EL (cell line): ENCODE results near the gene BMP2K.
A peak's percentile ranks its signal among the peaks of the same experiment; 100 is the strongest.

Experiments used
- DNase-seq: peaks from one replicate; pipeline ENCODE4 v3.0.0-alpha.2; 2016

Gene BMP2K

DNA sequence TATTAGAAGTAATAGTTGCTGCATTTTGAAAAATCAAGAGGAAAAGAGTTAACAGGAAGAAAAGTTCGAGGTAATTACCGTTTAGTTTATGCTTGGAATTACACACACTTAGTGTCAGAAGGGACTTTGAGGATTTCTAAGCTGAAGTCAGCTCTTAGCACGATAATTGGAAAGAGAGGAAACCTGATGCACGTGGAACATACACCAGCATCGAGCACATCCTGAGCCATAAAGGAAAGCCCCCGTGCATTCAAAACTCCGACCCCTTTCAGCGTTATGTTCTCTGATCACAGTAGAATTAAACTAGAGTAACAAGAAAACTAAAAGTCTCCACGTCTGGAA lies 163.5 kb downstream of the BMP2K start:
- no peak for DNase-seq

DNA sequence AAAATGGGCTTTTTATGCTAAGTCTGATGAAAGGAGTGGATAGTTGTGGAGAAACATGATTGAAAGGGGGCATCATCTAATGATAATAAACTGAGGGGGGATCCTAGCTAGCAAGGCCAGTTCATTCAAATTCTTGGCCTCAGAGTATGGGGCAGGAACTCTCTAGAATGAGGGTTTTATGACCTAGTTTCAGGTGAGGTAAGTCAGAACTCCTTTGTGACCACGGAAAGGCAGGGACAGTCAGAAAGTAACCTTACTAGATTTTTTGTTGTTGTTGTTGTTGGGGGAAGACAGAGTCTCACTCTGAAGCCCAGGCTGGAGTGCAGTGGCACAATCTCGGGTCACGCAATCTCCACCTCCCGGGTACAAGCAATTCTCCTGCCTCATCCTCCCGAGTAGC lies 164.6 kb downstream of the BMP2K start:
- no peak for DNase-seq

DNA sequence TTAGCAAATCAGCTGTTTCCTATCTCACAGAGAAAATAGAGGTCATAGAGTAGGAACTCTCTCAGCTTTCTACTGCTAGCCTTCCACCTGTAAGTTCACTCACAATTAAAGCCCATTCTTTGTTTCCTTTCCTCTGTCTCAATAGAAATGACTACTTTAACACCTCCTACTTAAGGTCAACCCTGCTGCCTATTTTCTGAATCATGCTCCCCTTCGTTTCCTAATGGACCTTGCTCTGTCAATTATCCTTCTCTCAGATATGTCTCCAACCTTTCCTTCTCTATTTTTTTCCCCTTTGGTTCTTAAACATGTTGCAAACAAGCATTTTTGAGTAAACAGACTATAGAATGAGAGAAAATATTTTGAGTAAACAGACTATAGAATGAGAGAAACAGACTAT lies 168.2 kb downstream of the BMP2K start:
- no peak for DNase-seq

DNA sequence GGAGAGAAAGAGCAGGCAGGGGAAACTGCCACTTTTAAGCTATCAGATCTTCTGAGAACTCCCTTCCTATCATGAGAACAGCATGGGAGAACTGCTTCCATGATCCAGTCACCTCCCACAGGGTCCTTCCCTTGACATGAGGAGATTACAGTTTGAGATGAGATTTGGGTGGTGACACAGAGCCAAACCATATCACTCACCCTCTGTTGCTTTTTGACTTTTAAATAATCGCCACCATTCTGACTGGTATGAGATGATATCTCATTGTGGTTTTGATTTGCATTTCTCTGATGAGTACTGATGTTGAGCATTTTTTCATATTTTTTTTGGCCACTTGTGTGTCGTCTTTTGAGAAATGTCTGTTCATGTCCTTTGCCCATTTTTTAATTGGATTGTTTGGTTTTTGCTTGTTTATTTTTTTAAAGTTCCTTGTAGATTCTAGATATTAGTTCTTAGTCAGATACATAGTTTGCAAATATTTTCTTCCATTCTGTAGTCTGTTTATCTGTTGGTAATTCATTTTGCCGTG lies 169.6 kb downstream of the BMP2K start:
- peak; percentile 21 for DNase-seq

DNA sequence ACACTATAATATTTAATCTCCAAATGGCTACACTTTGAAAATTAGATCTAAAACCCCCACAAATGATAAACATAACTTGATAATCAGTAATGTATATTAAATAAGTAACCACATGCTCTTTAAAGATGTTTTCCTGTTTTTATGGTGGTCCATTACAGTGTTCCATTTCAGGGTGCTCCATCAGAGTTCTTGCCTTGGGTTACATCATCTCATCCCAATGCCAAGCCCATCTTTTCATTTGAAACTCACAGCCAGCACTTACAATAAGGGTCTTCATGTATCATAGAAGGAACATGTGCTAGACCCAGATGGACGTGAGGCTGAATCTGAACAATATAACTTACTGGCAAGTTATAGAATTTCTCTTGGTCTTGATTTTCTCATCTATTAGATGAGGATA lies 173.6 kb downstream of the BMP2K start:
- no peak for DNase-seq

DNA sequence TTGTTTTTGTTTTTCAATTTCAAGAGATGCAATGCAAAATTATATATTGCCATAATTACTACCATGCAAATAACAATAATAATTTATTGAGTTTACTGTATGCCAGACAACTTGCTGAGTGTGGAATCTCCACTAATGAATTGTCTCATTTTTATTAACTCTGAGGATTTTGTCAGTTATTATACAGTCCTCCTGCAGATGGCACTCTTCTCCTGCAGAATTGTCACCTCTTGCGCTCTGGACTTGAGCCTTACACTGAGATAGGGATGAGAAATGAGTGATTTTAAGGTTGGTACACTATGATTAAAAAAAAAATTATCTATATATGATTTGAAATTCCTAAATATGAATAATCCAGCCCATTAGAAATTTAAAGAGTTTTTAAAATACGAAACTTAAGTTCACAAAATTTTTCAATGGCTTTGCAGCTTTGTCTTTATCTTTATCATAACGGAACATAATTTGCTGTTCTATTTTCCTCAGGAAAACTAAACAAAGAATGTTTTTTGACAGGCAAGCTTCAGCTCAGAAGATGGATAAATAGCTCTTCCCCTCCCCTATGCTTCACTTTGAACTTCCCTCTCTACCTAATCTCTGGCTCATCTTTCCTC lies 175.8 kb downstream of the BMP2K start:
- peak; percentile 39 for DNase-seq

DNA sequence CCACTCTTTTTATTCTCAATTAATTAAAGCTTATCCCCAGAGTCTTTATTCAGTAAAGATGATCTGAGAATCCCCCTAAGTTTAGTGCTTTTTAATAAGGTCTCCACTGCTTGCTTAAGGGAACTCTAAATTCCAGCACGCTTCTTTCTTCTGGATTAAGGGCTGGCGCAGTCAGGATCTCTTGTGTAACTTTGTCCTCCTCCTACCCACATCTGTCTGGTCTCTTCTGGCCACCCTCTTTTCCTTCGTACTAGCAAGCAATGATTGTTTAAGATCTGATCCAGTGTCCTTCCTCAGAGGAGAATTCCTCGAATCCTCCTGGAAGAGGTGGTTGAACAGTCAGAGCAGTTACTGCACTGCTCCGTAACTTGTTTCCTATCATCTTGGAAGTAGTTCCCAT lies 177.1 kb downstream of the BMP2K start:
- DNase-seq, result no peak

DNA sequence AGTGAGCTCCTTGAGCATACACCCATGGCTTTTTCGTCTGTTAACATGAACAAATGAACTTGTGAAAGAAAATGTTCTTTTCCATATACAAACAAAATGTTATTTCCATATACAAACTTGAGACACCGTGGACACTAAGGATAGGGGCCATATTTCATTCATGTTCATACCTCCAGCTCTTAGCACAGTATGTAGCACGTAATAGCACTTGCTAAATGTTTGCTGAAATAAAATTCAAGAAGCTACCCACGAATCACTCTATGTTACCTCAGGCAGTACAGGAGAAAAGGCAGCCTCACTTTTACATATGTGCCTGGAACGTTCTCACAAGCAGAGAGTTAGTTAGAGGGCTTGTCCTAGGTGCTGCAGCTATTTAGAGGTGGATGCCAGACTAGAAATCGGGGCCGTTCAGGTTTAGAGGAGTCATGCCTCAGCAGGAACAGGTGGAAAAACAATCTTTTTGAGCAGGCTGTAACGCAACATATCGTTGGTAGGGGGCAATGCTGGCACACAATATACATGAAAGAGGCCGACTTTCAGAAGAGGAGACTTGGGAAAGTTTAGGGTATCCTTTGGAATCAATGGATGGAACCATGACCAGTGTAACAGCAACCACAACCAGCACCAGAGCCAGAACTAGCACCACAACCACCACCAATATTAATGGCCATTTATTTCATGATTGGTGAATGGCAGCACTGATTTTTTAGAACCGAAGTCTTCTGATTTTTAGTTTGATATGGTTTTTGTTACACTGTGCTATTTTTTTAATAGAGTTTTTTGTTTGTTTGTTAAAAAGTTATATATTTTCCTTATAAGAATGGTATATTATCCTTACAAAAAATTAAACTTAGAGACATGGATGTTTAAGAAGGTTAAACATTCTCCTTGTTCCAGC lies 177.9 kb downstream of the BMP2K start:
- no peak for DNase-seq

DNA sequence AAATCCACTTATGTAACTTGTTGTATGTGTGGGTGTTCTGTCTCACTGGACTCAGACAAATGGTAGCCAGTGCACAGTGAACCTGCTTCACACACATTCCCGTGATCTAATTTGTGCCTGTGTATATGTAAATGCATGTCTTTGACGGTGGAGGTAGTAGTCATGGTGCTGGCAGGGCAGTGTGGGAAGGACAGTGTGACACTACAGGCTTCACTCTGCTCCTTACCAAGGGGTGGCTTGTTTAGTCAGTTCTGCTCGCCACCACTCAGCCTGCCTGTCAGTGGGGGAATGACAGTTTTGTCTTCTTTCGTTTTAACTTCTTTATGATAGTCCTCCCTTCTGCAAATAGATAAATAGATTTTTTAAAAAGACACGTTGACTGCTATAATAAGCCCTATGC lies 180.8 kb downstream of the BMP2K start:
- DNase-seq, result no peak

DNA sequence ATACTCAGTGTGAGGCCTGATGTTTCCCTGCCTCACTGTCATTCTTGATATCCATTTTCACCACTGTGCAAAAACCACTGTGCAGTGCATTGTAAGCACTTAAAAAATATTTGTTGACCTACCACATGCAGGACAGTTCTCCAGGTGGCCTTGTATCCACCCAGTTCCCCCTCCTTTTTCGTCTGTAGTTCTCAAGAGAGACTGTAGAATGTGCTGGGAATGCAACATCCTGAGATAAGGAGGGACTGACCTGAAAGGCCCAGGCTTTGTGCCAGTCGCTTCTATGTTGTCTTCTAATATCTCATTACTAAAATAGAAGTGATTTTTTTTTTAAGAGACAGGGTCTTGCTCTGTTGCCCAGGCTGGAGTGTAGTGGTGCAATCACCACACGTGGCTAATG lies 184.8 kb downstream of the BMP2K start:
- no peak for DNase-seq
